ENCODE results near the gene TBC1D22A. TPM values are rescaled to one million over a fixed set of nuclear protein-coding genes. Genes with fewer than 3 reads are reported as not detected.
A peak's percentile ranks its signal among the peaks of the same experiment; 100 is the strongest.

The TBC1D22A gene
- total and polyA plus RNA-seq, 9 of the 15 experiments (the other 6 are each of a cell fraction or from before 2014, with no cell fraction given), result 0.20 to 11.5 (median 5.2) TPM

DNA sequence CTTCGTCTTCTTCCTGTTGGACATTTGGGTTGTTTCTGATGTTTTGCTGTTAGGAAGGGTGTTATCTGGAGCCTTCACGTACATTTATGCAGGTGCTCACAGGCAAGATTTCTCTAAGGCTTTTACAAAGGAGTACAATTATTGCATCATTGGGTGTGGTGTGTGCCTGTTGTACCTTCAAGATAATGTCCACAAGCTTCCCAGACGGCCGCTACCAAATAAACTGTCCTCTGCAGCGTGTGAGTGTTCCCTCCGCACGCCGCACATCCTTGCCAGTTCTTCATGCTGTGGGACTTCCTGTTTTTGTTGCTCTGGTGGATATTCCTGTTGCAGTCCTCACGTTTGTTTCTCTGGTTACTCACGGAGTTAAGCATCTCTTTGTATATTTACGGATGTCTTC lies 133.3 kb downstream of the TBC1D22A start (continued):
- TF ChIP-seq, protein P1, sequence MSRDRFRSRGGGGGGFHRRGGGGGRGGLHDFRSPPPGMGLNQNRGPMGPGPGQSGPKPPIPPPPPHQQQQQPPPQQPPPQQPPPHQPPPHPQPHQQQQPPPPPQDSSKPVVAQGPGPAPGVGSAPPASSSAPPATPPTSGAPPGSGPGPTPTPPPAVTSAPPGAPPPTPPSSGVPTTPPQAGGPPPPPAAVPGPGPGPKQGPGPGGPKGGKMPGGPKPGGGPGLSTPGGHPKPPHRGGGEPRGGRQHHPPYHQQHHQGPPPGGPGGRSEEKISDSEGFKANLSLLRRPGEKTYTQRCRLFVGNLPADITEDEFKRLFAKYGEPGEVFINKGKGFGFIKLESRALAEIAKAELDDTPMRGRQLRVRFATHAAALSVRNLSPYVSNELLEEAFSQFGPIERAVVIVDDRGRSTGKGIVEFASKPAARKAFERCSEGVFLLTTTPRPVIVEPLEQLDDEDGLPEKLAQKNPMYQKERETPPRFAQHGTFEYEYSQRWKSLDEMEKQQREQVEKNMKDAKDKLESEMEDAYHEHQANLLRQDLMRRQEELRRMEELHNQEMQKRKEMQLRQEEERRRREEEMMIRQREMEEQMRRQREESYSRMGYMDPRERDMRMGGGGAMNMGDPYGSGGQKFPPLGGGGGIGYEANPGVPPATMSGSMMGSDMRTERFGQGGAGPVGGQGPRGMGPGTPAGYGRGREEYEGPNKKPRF (IDR thresholded peaks at IDR 0.05; ENCODE audit: low read depth, low read length), result no peak
- TF ChIP-seq PHB2 (IDR thresholded peaks at IDR 0.05; ENCODE audit: low read depth) (no peak), E2F1 (CRISPR knock-in tag; IDR thresholded peaks at IDR 0.05) (no peak), CAMTA2 (CRISPR knock-in tag; conservative IDR thresholded peaks at IDR 0.05) (no peak), KLF16 (IDR thresholded peaks at IDR 0.05) (no peak), SPI1 (IDR thresholded peaks at IDR 0.05; ENCODE audit: borderline replicate concordance, low read depth, low read length) (peak; percentile 97), ZHX1 (conservative IDR thresholded peaks at IDR 0.05; ENCODE audit: low read length) (no peak), KLF1 (tag; IDR thresholded peaks at IDR 0.05) (peak; percentile 67; the same call in 1 of the 2 replicates), ZBED1 (IDR thresholded peaks at IDR 0.05) (no peak)
- TF ChIP-seq, protein P2, sequence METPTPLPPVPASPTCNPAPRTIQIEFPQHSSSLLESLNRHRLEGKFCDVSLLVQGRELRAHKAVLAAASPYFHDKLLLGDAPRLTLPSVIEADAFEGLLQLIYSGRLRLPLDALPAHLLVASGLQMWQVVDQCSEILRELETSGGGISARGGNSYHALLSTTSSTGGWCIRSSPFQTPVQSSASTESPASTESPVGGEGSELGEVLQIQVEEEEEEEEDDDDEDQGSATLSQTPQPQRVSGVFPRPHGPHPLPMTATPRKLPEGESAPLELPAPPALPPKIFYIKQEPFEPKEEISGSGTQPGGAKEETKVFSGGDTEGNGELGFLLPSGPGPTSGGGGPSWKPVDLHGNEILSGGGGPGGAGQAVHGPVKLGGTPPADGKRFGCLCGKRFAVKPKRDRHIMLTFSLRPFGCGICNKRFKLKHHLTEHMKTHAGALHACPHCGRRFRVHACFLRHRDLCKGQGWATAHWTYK (CRISPR knock-in tag; IDR thresholded peaks at IDR 0.05), result no peak
- TF ChIP-seq, protein P3, sequence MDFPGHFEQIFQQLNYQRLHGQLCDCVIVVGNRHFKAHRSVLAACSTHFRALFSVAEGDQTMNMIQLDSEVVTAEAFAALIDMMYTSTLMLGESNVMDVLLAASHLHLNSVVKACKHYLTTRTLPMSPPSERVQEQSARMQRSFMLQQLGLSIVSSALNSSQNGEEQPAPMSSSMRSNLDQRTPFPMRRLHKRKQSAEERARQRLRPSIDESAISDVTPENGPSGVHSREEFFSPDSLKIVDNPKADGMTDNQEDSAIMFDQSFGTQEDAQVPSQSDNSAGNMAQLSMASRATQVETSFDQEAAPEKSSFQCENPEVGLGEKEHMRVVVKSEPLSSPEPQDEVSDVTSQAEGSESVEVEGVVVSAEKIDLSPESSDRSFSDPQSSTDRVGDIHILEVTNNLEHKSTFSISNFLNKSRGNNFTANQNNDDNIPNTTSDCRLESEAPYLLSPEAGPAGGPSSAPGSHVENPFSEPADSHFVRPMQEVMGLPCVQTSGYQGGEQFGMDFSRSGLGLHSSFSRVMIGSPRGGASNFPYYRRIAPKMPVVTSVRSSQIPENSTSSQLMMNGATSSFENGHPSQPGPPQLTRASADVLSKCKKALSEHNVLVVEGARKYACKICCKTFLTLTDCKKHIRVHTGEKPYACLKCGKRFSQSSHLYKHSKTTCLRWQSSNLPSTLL (IDR thresholded peaks at IDR 0.05), result no peak
- TF ChIP-seq, protein P4, sequence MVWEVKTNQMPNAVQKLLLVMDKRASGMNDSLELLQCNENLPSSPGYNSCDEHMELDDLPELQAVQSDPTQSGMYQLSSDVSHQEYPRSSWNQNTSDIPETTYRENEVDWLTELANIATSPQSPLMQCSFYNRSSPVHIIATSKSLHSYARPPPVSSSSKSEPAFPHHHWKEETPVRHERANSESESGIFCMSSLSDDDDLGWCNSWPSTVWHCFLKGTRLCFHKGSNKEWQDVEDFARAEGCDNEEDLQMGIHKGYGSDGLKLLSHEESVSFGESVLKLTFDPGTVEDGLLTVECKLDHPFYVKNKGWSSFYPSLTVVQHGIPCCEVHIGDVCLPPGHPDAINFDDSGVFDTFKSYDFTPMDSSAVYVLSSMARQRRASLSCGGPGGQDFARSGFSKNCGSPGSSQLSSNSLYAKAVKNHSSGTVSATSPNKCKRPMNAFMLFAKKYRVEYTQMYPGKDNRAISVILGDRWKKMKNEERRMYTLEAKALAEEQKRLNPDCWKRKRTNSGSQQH (CRISPR knock-in tag; IDR thresholded peaks at IDR 0.05), result no peak
- TF ChIP-seq, protein P5, sequence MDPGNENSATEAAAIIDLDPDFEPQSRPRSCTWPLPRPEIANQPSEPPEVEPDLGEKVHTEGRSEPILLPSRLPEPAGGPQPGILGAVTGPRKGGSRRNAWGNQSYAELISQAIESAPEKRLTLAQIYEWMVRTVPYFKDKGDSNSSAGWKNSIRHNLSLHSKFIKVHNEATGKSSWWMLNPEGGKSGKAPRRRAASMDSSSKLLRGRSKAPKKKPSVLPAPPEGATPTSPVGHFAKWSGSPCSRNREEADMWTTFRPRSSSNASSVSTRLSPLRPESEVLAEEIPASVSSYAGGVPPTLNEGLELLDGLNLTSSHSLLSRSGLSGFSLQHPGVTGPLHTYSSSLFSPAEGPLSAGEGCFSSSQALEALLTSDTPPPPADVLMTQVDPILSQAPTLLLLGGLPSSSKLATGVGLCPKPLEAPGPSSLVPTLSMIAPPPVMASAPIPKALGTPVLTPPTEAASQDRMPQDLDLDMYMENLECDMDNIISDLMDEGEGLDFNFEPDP (CRISPR knock-in tag; IDR thresholded peaks at IDR 0.05), result no peak
- TF ChIP-seq, protein P6, sequence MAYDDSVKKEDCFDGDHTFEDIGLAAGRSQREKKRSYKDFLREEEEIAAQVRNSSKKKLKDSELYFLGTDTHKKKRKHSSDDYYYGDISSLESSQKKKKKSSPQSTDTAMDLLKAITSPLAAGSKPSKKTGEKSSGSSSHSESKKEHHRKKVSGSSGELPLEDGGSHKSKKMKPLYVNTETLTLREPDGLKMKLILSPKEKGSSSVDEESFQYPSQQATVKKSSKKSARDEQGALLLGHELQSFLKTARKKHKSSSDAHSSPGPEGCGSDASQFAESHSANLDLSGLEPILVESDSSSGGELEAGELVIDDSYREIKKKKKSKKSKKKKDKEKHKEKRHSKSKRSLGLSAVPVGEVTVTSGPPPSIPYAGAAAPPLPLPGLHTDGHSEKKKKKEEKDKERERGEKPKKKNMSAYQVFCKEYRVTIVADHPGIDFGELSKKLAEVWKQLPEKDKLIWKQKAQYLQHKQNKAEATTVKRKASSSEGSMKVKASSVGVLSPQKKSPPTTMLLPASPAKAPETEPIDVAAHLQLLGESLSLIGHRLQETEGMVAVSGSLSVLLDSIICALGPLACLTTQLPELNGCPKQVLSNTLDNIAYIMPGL (CRISPR knock-in tag; IDR thresholded peaks at IDR 0.05), result no peak

Measured in K562 (cell line).